Testis (tissue), 2 donors: ENCODE results near the gene HSD11B1L.

ENCODE experiments used
- POLR2A ChIP-seq: fragments of 450-650 bp; IDR thresholded peaks from one replicate; pipeline ENCODE4 v1.6.1; 2017; ENCODE audit warnings: antibody characterized with exemption, mild to moderate bottlenecking, moderate library complexity
- TF ChIP-seq, protein P1 (sequence below), 3 experiments: fragments of 450-650 bp in 2 of 3; fragments of 200-600 bp in 1 of 3; sonication (generic) in 1 of 3; IDR thresholded peaks; one replicate each; pipeline ENCODE4 v1.5.1; 2016 to 2019; ENCODE audit warnings: antibody characterized with exemption in 3 of 3, mild to moderate bottlenecking in 2 of 3, moderate library complexity in 1 of 3

DNA sequence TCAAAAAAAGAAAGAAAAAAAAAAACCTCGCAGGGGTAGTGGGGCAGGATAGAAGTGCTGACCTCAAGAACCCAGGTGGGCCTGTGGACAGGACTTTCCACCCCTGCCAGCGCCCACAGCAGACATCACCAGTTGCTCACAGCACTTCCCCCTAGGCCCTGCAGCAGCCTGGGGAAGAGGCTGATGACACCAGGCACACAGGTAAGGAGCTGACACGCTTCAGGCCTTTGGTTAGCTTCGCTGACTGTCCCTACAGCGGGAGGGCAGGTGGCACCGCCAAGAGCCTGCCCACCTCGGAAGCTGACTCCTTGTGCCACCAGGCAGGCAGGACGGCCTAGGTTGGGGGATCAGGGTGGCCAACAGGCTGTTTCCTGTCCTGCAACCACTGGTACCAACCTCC lies 30.2 kb downstream of the HSD11B1L start:
- TF ChIP-seq, protein P1, sequence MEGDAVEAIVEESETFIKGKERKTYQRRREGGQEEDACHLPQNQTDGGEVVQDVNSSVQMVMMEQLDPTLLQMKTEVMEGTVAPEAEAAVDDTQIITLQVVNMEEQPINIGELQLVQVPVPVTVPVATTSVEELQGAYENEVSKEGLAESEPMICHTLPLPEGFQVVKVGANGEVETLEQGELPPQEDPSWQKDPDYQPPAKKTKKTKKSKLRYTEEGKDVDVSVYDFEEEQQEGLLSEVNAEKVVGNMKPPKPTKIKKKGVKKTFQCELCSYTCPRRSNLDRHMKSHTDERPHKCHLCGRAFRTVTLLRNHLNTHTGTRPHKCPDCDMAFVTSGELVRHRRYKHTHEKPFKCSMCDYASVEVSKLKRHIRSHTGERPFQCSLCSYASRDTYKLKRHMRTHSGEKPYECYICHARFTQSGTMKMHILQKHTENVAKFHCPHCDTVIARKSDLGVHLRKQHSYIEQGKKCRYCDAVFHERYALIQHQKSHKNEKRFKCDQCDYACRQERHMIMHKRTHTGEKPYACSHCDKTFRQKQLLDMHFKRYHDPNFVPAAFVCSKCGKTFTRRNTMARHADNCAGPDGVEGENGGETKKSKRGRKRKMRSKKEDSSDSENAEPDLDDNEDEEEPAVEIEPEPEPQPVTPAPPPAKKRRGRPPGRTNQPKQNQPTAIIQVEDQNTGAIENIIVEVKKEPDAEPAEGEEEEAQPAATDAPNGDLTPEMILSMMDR (IDR thresholded peaks at IDR 0.05) = no peak
- TF ChIP-seq POLR2A = no peak
